HG02973 (cell line): Measurements from ENCODE around the gene TMCO4.
"Not testable (repeated sequence)": the region's sequence is repeated elsewhere in the genome, so short reads cannot be mapped to it uniquely, and the experiment has no call there.

Source experiments
- ATAC-seq: cut with Tn5 transposase; IDR thresholded peaks from one replicate; pipeline ENCODE4 v1.9.1; 2021; ENCODE audit warnings: moderate library complexity; ENCODE audit not compliant: unreplicated experiment

Gene TMCO4

DNA sequence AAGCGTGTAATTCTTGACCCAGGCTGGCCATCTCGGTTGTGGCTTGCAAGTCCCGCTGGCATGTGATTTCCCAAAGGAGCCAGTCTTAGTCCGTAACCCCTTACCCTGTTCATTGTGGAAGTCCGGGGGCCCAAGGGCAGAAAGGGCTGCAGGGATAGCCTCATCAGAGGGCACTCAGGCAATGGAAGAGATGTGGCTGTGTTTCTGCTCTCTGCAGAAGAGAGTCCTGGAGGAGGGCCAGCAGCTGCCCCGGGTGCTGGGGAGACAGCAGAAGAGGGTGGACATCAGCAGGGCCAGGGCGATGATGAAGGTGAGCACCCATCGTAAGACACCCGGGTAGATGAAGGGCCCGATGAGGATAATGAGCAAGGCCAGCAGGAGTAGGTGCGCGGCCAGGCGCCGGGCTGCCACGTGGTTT, 14.5 kb upstream of the TMCO4 start:
- no peak for ATAC-seq

DNA sequence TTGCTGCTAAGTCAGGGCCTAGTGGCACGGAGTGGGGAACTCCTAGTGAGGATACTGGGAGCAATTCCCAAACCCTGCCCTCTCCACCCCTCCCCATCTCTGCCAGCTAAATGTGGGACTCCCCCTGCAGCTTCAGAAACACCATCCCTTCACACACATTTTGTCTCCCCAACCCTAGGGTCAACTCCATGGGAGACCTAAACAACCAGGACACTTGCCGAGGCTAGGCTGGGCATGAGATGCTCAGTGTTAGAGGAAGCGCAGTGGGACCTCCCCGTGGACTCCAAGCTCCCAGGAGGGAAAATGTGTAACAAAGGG, 13.9 kb upstream of the TMCO4 start:
- ATAC-seq = no peak

DNA sequence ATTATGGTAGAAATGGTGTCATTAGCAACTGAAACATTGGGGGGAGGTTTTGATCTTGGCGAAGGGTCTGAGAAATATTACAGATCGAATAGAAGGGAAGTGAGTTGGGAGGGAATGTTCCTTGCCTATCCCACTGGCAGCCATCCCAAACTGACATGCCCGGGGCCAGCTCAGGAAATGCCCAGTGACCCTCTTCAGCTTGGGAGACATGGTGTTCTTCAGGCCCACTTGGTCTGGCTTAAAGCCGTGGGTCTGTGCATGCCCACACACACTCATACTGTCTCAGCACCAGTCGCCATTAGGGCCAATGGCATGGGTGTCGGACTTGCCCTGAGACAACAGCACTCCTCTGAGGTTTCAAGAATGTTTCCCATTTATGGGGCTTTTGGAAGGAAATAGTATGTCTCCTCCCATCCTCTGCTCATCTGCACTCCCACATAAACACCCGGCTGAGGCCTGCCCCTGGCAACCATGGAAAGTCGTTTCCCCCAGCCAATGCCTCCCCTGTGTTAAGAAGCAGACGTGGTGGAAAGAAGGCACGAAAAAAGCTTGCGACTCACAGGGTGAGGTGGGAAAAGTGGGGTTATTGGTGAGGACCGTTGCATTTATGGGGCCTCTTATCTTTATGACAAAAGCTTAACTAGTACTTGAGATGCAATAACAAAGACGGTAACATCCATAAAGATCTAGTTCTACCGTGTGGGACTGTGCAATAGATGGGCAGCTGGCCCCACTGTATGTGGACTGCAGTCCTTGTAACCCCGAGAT, 13.3 kb upstream of the TMCO4 start:
- ATAC-seq = no peak

DNA sequence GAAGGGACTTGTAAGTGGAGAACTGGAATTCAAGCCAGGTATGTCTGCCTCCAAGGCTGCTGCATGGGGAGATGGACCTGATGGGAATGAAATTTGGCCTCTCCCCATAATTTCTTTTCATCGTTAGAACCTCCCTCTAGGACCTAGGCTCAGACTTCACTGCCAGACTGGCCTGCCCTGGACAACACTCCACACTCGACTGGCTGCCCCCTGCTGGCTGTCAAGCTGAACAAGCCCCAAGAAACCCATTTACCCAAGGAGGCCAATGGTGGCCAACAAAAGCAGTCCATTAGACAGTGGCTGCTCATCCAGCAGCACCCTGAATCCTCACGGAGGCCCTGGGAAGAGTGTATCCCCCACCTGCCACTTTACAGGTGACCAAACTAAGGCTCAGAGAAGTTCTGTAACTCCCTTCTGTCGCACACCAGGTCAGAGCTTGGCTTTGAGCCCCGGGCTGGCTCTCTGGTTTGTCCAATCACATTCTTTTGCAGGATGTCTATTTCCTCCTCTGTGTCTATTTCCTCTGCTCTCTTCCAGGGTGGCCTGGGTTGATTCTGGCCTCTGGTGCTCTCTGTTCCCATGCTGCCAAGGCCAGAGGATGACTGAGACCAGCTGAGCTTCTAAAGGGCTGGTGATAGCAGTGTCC, 11.6 kb upstream of the TMCO4 start:
- ATAC-seq = no peak

DNA sequence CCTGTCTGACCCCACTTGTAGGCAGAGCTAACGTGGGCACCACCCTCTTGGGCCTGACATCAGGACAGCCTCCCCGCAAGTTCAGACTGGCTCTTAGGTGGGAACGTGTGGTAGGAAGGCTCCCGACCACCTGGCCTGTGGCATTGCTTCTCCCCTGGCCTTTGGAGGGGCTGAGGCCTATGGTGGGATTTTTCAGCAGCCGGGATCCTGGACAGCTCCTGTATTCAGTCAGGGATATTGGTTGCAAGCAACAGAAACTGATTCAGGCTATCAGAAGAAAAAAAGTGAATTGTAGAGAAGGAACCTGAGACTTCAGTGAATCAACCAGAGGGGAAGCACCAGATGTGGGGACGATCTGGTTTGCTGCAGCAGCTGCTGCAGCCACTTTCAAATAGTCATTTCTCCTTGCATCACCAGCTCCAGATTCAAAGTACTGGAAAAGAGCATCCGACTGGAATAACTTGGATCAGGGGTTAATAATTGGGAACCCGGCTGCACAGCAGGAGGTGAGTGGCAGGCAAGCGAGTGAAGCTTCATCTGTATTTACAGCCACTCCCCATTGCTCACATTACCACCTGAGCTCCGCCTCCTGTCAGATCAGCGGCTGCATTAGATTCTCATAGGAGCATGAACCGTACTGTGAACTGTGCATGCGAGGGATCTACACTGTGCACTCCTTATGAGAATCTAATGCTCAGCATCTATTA, 9.5 kb upstream of the TMCO4 start:
- ATAC-seq = no peak

DNA sequence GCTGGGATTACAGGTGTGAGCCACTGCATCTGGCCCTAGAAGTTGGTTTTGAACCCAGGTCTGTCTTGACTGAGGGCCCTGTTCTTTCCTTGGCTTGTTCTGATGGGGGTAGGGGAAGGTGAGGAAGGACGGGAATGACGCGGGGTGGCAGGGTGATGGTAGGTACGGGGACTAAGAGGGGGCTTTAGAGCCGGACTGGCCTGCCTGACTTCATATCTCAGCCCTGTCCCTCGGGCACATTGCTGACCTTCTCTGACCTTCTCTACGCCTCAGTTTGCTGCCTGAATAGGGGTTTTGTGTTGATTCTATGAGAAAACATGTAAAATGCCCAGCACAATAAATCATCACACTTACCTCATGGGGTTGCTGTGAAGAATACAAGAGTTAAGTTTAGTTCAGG, 8.6 kb upstream of the TMCO4 start:
- ATAC-seq = no peak

DNA sequence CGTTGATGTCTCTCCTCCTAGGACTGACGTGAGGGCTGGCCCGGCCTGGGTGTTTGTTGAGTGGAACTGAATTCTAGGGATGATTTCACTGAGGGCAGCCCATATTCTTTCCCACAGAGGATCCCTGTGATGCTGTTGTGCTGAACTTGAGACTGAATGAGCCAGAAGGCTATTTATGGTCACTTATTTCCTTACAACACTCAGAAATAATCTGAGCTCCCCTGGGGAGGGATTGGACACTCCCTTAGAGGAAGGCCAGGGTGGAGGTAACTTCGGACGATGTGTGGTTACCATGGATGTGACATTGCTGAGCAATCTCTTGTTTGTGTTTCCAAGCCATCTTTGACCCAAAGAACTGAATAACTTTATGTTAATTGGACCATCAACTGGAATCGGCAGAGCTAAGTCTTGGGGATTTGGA, 5.1 kb upstream of the TMCO4 start:
- ATAC-seq = no peak

DNA sequence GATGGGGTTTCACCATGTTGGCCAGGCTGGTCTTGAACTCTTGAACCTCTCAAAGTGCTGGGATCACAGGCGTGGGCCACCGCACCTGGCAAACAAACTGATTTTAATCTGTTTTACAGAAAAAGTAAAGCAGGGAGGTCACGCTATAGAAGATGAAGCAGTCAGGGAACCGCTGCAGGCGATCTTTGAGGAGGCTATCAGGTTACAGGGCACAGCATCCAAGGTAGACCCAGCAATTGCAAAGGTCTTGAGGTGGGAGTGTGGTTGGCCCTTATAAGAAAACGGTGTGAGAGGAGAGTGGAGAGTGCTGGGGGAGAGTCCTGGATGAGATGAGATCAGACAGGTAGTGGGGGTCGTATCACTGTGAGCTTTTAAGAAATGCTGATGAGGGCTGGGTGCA, 2.6 kb upstream of the TMCO4 start:
- ATAC-seq = no peak

DNA sequence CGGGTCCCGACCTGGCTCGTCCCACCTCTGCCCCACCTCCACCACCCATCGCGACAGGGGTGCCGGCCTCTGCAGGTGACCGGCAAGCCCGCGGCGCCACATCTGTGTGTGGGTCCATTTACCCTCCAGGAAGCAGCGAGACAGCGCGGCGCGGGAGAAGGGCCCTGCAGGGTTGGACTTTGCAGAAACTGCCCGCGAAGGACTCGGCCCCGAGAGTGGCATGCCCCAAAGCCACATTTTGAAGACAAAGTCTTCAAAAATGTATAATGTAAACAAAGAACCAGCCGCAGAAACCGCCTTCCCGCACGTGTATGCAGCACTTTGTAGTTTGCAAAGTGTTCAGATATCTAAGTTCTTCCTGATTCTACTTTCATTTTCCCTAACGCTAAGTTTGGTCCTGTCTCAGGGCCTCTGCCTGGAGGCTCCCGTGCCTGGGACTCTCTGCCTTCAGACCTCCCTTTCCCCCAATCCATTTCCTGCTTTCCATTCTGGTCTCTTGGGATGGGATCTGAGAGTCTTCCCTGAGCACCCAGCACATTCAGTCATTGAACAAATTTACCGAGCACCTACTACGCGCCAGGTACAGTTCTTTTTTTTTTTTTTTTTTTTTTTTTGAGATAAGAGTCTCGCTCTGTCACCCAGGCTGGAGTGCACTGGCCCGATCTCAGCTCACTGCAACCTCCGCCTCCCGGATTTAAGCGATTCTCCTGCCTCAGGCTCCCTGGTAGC, 524 bp upstream of the TMCO4 start:
- ATAC-seq = peak; percentile 36

DNA sequence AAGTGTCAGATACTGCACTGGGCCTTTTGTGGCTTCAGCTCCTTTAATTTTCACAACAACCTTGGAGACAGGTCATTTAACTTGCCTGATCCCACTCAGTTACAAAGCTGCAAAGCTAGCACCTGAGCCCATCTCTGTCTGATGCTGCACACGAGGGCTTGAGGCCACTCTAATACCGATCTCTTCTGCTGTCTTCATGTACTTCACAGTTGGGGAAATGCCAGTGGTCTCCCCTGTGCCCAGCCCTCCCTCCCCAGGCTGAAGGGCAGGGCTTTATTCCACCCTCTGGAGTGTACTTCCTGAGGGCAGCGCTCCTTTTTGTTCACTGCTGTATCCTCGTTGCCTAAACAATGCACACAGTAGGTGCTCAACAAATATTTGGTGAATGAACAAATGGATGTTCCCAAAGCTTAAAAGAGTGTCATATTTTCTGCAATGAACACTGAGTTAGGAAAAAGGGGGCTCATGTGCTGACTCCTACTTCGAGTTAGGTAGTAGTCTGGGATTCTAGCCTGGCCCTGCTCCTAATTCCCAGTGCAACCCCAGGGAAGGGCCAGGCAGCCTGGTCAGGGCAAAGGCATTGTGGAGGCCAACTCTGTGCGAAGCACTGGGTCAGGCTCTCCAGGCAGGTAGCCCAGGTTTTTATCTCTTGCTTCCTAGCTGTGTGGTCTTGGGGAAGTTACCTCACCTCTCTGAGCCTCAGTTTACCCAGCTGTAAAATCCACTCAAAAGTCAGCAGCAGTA, 1.1 kb downstream of the TMCO4 start:
- no peak for ATAC-seq

DNA sequence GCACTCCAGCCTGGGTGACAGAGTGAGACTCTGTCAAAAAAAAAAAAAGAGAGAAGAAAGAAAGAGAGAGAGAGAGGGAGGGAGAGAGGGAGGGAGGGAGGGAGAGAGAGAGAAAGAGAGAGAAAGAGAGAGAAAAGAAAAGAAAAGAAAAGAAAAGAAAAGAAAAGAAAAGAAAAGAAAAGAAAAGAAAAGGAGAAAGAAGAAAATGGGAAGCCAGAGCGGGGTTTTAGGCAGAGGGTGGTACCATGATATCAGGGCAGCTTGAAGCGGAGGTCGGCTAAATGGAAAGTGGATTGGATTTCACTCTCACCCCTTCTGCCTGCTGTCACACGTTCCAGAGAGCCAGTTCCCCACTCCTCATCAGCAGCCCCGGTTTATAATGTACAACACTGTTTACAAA, 1.9 kb downstream of the TMCO4 start:
- ATAC-seq = no peak

DNA sequence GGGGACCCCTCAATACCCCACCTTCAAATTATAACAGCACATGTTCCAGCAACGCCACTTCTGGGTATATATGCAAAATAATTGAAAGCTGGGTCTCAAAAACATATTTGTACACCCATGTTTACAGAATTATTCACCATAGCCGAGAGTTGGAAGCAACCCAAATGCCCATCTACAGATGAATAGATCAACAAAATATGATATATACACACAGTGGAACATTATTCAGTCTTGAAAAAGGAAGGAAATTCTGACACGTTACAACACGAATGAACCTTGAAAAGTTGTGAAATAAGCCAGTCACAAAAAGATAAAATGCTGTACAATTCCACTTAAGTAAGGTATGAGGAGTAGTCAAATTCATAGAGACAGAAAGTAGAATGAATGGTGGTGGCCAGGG, 5.1 kb downstream of the TMCO4 start:
- no peak for ATAC-seq

DNA sequence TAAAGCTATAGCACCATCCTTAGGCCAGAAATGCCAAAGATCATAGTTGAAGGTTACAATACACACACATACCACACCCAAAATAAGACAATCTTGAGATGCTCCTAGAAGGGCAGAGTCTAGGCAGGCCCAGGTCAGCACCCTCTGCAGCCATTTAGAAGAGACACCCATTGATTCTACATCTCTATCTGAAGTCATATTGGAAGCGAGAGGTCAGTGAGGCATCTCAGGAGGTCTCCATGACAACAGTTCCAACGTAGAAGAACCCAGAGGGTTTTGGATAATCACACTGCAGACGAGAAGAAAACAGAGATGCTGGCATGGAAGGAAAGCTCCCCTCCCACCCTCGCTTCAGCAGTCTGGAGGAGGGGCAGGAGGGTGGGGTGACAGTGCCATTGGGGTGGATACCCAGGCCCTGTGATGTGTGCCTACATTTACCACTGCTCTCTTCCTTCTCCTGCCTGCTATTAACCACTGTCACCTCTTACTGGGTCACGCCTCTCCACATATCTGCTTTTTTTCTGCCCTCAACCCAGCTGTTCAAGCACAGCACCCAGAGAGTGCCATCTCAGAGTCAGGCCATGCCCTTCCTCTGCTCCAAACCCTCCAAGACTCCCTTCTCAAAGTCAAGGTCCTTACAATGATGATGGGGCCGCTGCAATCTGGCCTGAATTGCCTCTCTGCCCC, 6.2 kb downstream of the TMCO4 start:
- ATAC-seq = no peak

DNA sequence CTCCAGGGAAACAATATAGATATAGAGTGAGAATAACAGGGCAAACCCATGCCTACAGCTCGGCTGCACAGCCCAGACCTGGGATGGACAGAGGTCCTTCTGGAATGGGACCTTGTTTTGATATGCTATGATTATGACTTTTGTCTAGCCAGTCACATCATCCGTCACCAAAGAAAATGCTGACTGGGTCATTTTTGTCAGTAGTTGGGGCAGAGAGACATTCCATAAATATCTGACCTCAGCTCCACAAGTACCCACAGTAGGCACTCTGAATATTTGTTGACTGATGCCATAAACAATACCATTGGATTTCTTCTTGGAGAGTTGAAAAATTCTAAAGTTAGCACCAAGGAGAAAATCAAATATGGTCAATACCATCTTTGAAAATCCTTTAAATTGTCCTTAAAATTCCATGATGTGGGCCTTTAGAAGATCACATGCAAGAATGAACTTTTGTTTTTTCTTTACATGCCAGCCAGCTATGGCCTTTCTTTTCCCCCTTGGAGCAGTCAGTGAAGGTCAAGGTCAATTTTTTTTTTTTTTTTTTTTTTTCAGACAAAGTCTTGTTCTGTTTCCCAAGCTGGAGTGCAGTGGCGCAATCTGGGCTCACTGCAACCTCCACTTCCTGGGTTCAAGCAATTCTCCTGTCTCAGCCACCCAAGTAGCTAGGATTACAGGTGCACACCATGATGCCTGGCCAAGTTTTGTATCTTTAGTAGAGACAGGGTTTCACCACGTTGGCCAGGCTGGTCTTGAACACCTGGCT, 7.3 kb downstream of the TMCO4 start:
- no peak for ATAC-seq

DNA sequence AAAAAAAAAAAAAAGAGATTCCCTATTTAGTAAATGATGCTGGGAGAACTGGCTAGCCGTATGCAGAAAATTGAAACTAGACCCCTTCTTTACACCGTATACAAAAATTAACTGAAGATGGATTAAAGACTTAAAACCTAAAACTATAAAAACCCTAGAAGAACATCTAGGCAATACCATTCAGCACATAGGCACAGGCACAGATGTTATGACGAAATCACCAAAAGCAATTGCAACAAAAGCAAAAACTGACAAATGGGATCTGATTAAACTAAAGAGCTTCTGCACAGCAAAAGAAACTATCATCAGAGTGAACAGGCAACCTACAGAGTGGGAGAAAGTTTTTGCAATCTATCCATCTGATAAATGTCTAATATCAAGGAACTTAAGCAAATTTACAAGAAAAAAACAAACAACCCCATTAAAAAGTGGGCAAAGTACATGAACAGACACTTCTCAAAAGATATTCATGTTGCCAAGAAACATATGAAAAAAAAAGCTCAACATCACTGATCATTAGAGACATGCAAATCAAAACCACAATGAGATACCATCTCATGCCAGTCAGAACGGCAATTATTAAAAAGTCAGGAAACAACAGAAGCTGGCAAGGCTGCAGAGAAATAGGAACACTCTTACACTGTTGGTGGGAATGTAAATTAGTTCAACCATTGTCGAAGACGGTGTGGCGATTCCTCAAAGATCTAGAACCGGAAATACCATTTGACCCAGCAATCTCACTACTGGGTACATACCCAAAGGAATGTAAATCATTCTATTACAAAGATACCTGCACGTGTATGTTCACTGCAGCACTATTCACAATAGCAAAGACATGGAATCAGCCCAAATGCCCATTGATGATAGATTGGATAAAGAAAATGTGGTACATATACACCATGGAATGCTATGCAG, 9.4 kb downstream of the TMCO4 start:
- ATAC-seq = not testable (repeated sequence)

DNA sequence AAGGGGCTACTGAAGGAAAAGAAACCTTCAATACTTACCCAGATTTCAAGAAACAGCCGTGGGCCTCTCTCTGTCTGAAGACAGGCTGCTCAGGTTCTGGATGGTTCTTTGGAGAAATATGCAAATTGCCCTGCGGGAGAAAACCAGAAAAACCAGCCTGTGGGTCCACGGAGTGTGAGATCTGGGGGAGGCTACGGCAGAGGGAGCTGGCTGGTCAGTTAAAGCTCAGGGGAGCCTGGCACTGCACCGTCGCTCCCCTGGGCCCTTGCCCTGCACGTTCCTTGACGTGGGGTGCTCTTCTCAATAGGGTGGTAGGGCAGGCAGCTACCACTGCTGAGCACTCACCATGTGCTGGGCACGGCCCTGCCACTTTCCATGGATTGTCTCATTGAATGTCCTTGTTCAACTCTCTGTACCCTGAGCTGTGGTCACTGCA, 12.7 kb downstream of the TMCO4 start:
- no peak for ATAC-seq

DNA sequence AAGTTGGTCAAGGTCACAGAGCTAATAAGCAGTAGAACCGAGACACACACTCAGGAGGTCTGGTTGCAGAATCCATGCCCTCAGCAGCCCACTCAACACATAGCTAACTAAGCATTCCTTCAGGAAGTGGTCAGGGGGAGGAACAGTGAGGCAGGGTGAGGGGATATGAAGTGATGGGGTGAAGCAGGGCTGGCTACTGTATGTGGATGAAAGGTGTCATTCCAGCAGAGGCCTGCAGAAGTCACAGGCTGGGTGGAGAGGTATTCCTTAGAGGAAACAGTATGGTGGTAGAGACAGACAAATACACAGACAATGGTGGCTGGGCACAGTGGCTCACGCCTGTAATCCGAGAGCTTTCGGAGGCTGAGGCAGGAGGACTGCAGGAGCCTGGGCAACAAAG, 14.1 kb downstream of the TMCO4 start:
- no peak for ATAC-seq

DNA sequence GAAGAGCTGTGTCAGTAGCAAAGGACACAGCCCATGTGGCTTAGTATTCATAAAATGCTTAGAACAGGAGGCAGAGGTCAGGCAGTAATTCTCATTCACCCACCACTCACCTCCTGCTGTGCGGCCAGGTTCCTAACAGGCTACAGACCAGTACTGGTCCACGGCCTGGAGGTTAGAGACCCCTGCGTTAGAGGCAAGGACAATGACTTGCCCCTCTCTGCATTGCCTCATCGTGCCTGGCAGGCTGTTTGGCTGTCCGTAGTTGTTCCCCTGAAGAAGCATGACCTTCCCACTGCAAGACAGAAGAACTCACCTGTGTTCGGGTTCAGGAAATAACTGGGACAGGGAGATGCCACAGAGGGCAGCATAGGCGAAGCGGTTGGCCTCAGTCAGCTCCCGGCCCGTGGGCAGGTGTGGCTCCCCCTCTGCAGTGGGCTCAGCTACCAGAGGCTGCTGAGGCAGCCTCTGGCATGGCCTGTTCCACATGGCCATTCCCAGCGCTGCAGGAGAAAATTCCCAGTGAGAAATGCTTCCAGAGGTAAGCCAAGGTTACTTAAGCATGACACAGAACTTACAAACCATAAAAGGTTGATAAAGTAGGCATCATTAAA, 19.3 kb downstream of the TMCO4 start:
- no peak for ATAC-seq
